ENCODE measurements around the gene RPL13.

DNA sequence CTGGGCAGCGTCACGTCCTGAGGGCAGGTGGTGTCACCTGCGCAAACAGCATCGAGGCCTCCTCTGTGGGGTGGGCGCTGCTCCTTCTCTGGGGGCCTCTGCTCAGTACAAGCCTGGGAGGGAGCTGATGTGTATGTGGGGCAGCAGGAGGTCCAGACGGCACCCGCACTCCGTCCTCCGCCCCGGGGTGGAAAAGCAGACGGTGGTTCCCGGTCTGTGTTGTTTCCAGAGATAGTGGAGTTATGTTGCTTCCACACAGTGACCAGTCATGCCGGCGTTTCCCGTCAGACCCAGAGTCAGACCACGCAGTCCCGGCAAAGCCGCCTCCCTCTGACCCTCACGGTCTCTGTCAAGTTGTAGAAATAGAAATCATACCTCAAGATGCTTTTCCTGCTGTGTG, 13.7 kb upstream of the RPL13 start:
- no peak for TF ChIP-seq CTCF (CRISPR knock-in tag; IDR thresholded peaks at IDR 0.05)
- no peak for TF ChIP-seq FOXA1 (IDR thresholded peaks at IDR 0.05)
- TF ChIP-seq FOXA1 (CRISPR knock-in tag; IDR thresholded peaks at IDR 0.05): no peak
- TF ChIP-seq NR2C2 (CRISPR knock-in tag; IDR thresholded peaks at IDR 0.05; ENCODE audit: borderline replicate concordance): no peak
- TF ChIP-seq, protein P1, sequence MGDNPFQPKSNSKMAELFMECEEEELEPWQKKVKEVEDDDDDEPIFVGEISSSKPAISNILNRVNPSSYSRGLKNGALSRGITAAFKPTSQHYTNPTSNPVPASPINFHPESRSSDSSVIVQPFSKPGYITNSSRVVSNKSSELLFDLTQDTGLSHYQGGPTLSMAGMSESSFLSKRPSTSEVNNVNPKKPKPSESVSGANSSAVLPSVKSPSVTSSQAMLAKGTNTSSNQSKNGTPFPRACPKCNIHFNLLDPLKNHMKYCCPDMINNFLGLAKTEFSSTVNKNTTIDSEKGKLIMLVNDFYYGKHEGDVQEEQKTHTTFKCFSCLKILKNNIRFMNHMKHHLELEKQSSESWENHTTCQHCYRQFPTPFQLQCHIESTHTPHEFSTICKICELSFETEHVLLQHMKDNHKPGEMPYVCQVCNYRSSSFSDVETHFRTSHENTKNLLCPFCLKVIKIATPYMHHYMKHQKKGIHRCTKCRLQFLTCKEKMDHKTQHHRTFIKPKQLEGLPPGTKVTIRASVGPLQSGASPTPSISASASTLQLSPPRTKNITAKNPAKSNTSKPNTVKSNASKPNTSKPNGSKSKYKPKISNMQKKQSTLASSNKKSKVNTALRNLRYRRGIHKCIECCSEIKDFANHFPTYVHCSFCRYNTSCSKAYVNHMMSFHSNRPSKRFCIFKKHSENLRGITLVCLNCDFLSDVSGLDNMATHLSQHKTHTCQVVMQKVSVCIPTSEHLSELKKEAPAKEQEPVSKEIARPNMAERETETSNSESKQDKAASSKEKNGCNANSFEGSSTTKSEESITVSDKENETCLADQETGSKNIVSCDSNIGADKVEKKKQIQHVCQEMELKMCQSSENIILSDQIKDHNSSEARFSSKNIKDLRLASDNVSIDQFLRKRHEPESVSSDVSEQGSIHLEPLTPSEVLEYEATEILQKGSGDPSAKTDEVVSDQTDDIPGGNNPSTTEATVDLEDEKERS (CRISPR knock-in tag; IDR thresholded peaks at IDR 0.05): no peak
- TF ChIP-seq ZNF205 (CRISPR knock-in tag; IDR thresholded peaks at IDR 0.05): no peak
- TF ChIP-seq JUNB (CRISPR knock-in tag; IDR thresholded peaks at IDR 0.05; ENCODE audit: borderline replicate concordance): no peak
